Measurements from ENCODE around the gene OR4E1.
"Not testable (repeated sequence)": the region's sequence is repeated elsewhere in the genome, so short reads cannot be mapped to it uniquely, and the experiment has no call there.

The OR4E1 gene

DNA sequence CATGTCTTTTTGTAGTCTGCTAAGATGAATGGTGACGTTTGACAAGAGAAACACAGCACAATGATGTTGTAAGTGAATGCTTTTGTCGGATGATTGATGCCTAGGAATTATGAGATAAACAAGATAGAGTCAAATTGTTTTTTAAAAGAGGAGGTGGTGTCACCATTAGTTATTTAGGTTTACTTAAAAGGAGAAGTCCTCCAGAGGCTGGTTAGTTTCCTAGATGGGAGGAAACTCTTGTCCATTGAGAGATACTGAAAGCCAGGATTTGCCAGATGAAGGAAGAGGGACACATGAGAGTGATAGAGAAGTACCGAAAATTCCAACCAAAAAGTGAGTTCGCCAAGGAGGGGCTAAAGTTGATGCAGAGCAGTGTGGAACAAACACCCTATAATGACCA, 38.8 kb downstream of the OR4E1 start, which contains the start of gene OR10G2:
TSS of gene OR10G2 (minus strand) at position 101 of the 400 bp plus-strand sequence. CDS start at position 3, 98 bp downstream.
- Histone ChIP-seq H3K9me2 (ENCODE audit: low read depth, low read length) (no peaks in the 10 kb centered on the region), H3K9ac (ENCODE audit: low read length) (no peak within 1 kb of the TSS), H3K9me3 (ENCODE audit: low read length) (no peaks in the 10 kb centered on the region), H4K20me1 (ENCODE audit: insufficient read depth, low read length) (no peaks in the 10 kb centered on the region), H3K4me3 (ENCODE audit: low read depth, low read length, poor library complexity, severe bottlenecking) (no peak within 1 kb of the TSS), H2AFZ (ENCODE audit: low read length) (no peak within 1 kb of the TSS), H3F3A (ENCODE audit: insufficient read depth, low read length) (no peaks in the 10 kb centered on the region), H3K4me1 (ENCODE audit: insufficient read depth, low read length, severe bottlenecking) (no peaks in the 10 kb centered on the region), H3K4me2 (ENCODE audit: low read length) (no peak within 1 kb of the TSS), H3K36me3 (ENCODE audit: insufficient read depth, low read length) (no peaks in the 10 kb centered on the region), H3K79me2 (ENCODE audit: insufficient read depth, low read length) (no peaks in the 10 kb centered on the region), H3K27ac (ENCODE audit: low read depth, low read length, poor library complexity, severe bottlenecking) (no peak within 1 kb of the TSS), H3K27me3 (ENCODE audit: insufficient read depth, low read length) (no peaks in the 10 kb centered on the region)
- TF ChIP-seq, protein P1, sequence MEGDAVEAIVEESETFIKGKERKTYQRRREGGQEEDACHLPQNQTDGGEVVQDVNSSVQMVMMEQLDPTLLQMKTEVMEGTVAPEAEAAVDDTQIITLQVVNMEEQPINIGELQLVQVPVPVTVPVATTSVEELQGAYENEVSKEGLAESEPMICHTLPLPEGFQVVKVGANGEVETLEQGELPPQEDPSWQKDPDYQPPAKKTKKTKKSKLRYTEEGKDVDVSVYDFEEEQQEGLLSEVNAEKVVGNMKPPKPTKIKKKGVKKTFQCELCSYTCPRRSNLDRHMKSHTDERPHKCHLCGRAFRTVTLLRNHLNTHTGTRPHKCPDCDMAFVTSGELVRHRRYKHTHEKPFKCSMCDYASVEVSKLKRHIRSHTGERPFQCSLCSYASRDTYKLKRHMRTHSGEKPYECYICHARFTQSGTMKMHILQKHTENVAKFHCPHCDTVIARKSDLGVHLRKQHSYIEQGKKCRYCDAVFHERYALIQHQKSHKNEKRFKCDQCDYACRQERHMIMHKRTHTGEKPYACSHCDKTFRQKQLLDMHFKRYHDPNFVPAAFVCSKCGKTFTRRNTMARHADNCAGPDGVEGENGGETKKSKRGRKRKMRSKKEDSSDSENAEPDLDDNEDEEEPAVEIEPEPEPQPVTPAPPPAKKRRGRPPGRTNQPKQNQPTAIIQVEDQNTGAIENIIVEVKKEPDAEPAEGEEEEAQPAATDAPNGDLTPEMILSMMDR (IDR thresholded peaks at IDR 0.05; ENCODE audit: low read length): no peak
- no peak for TF ChIP-seq EZH2 (IDR thresholded peaks at IDR 0.05; ENCODE audit: borderline replicate concordance, low read length)

DNA sequence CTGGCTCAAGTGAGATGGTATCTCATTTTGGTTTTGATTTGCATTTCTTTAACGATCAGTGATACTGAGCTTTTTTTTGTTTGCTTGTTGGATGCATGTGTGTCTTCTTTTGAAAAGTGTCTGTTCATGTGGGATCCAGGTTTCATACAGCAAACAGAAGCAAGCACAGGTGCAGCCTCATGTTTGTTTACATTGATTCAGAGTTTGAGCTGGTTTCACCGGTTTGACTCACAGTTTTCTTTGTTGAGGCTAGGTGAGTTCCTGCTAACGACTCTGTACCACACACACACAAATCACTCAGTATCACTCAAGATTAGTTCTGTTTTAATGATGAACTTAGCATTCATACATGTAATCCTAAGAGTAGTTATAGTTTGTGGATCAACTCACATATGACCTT, 42.5 kb downstream of the OR4E1 start:
- no peak overlapping the region for H3K4me3 ChIP-seq (ENCODE audit: low read depth, low read length, poor library complexity, severe bottlenecking)
- H3K9me2 ChIP-seq (ENCODE audit: low read depth, low read length): no peaks in the 10 kb centered on the region
- no peak overlapping the region for H3K4me2 ChIP-seq (ENCODE audit: low read length)
- no peaks in the 10 kb centered on the region for H3K79me2 ChIP-seq (ENCODE audit: insufficient read depth, low read length)
- no peaks in the 10 kb centered on the region for H3F3A ChIP-seq (ENCODE audit: insufficient read depth, low read length)
- no peak overlapping the region for H3K9ac ChIP-seq (ENCODE audit: low read length)
- TF ChIP-seq, protein P1 (IDR thresholded peaks at IDR 0.05; ENCODE audit: low read length): no peak
- TF ChIP-seq EZH2 (IDR thresholded peaks at IDR 0.05; ENCODE audit: borderline replicate concordance, low read length): no peak
- H3K27ac ChIP-seq (ENCODE audit: low read depth, low read length, poor library complexity, severe bottlenecking): no peak overlapping the region
- no peaks in the 10 kb centered on the region for H4K20me1 ChIP-seq (ENCODE audit: insufficient read depth, low read length)
- H3K9me3 ChIP-seq (ENCODE audit: low read length): no peaks in the 10 kb centered on the region
- H3K36me3 ChIP-seq (ENCODE audit: insufficient read depth, low read length): no peaks in the 10 kb centered on the region
- no peaks in the 10 kb centered on the region for H3K4me1 ChIP-seq (ENCODE audit: insufficient read depth, low read length, severe bottlenecking)
- no peaks in the 10 kb centered on the region for H3K27me3 ChIP-seq (ENCODE audit: insufficient read depth, low read length)
- H2AFZ ChIP-seq (ENCODE audit: low read length): no peak overlapping the region

DNA sequence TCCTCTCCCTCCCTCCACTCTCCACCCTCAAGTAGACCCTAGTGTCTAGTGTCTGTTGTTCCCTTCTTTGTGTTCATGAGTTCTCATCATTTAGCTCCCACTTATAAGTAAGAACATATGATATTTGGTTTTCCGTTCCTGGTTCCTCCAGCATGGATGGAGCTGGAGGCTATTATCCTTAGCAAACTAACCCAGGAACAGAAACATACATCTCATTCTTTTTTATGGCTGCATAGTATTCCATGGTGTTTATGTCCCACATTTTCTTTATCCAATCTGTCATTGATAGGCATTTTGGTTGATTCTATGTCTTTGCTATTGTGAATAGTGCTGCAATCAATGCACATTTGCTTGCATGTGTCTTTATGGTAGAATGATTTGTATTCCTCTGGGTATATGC, 43.1 kb downstream of the OR4E1 start:
- H3F3A ChIP-seq (ENCODE audit: insufficient read depth, low read length); H3K9ac ChIP-seq (ENCODE audit: low read length); H3K4me2 ChIP-seq (ENCODE audit: low read length); H3K9me3 ChIP-seq (ENCODE audit: low read length); H3K36me3 ChIP-seq (ENCODE audit: insufficient read depth, low read length); H2AFZ ChIP-seq (ENCODE audit: low read length); H3K4me3 ChIP-seq (ENCODE audit: low read depth, low read length, poor library complexity, severe bottlenecking); H3K27ac ChIP-seq (ENCODE audit: low read depth, low read length, poor library complexity, severe bottlenecking); H4K20me1 ChIP-seq (ENCODE audit: insufficient read depth, low read length); H3K4me1 ChIP-seq (ENCODE audit: insufficient read depth, low read length, severe bottlenecking); H3K9me2 ChIP-seq (ENCODE audit: low read depth, low read length); H3K79me2 ChIP-seq (ENCODE audit: insufficient read depth, low read length); H3K27me3 ChIP-seq (ENCODE audit: insufficient read depth, low read length): not testable (repeated sequence)

DNA sequence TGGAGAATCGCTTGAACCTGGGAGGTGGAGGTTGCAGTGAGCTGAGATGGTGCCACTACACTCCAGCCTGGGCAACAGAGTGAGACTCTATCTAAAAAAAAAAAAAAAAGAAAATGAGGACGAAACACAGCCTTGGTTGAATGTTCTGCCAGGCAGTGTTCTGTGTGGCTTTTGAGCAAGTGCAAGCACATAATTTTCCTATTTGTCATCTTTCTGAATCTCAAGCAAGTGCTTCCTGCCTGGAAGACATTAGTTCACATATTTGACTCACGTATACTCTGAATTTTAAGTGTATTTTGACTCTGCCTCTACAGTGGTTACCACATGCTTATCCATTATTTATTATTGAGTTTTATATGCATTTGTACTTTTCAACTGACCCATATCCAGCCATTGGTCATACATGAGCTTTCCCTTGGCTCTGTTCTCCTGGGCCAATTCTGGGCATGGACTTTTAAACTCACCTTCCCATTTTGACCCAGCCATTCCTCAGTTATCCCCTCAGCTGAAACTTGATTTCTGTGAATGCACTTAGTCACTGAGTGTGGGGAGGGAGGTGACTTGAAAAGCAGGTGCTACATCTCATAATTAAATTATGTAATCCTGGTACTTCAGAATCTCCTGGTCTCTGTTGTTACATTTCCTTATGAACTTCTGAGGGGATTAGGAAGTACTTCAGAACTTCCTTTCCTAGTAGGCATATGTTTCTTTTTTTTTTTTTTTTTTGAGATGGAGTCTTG, 47.0 kb downstream of the OR4E1 start:
- no peak overlapping the region for H3K4me3 ChIP-seq (ENCODE audit: low read depth, low read length, poor library complexity, severe bottlenecking)
- H4K20me1 ChIP-seq (ENCODE audit: insufficient read depth, low read length): no peaks in the 10 kb centered on the region
- H3K27me3 ChIP-seq (ENCODE audit: insufficient read depth, low read length): no peaks in the 10 kb centered on the region
- no peaks in the 10 kb centered on the region for H3K9me3 ChIP-seq (ENCODE audit: low read length)
- H2AFZ ChIP-seq (ENCODE audit: low read length): no peak overlapping the region
- H3F3A ChIP-seq (ENCODE audit: insufficient read depth, low read length): no peaks in the 10 kb centered on the region
- H3K4me1 ChIP-seq (ENCODE audit: insufficient read depth, low read length, severe bottlenecking): no peaks in the 10 kb centered on the region
- TF ChIP-seq EZH2 (IDR thresholded peaks at IDR 0.05; ENCODE audit: borderline replicate concordance, low read length): no peak
- TF ChIP-seq, protein P1 (IDR thresholded peaks at IDR 0.05; ENCODE audit: low read length): no peak
- H3K4me2 ChIP-seq (ENCODE audit: low read length): no peak overlapping the region
- no peak overlapping the region for H3K27ac ChIP-seq (ENCODE audit: low read depth, low read length, poor library complexity, severe bottlenecking)
- H3K9ac ChIP-seq (ENCODE audit: low read length): no peak overlapping the region
- no peaks in the 10 kb centered on the region for H3K36me3 ChIP-seq (ENCODE audit: insufficient read depth, low read length)
- no peaks in the 10 kb centered on the region for H3K9me2 ChIP-seq (ENCODE audit: low read depth, low read length)
- H3K79me2 ChIP-seq (ENCODE audit: insufficient read depth, low read length): no peaks in the 10 kb centered on the region
